A549 (cell line): ENCODE results near the gene AQP5.

Experiments
- POLR2A ChIP-seq: IDR thresholded peaks from 2 replicates; pipeline ENCODE4 v1.6.1; 2012; ENCODE audit warnings: mild to moderate bottlenecking, low read length
- REST ChIP-seq: fragments of 200-600 bp; sonication (generic); IDR thresholded peaks from 2 replicates; pipeline ENCODE4 v1.6.1; 2016; ENCODE audit warnings: antibody characterized with exemption, mild to moderate bottlenecking, moderate library complexity
- TF ChIP-seq, protein P1 (sequence below): fragments of >200 bp; sonication (Bioruptor Twin); formaldehyde crosslinking; IDR thresholded peaks from 3 replicates; pipeline ENCODE4 v1.5.1; 2016

DNA sequence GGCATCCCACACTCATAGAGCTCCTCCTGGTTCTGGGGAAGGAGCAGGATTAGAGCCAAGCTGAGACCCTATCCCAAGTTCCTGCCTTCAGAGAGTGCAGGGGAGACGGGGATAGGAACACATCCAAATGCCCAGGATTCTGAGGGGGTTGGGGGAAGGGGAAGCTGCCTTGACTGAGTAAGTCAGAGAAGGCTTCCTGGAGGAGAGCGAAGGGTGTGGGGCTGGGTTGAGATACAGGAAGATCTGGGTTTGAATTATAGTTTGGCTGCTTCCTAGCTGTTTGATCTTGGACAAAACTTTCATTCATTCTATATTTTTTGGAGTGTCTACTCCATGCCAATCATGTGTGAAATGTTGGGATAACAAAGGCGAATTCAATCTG lies 19.2 kb upstream of the AQP5 start:
- TF ChIP-seq, protein P1, sequence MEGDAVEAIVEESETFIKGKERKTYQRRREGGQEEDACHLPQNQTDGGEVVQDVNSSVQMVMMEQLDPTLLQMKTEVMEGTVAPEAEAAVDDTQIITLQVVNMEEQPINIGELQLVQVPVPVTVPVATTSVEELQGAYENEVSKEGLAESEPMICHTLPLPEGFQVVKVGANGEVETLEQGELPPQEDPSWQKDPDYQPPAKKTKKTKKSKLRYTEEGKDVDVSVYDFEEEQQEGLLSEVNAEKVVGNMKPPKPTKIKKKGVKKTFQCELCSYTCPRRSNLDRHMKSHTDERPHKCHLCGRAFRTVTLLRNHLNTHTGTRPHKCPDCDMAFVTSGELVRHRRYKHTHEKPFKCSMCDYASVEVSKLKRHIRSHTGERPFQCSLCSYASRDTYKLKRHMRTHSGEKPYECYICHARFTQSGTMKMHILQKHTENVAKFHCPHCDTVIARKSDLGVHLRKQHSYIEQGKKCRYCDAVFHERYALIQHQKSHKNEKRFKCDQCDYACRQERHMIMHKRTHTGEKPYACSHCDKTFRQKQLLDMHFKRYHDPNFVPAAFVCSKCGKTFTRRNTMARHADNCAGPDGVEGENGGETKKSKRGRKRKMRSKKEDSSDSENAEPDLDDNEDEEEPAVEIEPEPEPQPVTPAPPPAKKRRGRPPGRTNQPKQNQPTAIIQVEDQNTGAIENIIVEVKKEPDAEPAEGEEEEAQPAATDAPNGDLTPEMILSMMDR: no peak
- TF ChIP-seq POLR2A: no peak
- TF ChIP-seq REST: no peak
